K562 (cell line): ENCODE measurements around the gene USP49. TPM values are rescaled to one million over a fixed set of nuclear protein-coding genes. Genes with fewer than 3 reads are reported as not detected.

Experiments used
- ATAC-seq: fragments of 200-7000 bp; cut with Tn5 transposase; 3 replicates; pipeline ENCODE4 v1.9.1; 2020; ENCODE audit warnings: moderate library complexity
- BruUV-seq: library from RNA; stranded (reverse); fragments of 400-500 nt; replicated peaks from 2 replicates; lab custom pipeline; 2021; lab: Mats Ljungman, UMichigan
- CTCF ChIA-PET: fragments of 300-600 bp; formaldehyde crosslinking; extraction: SDS; loops from one replicate; lab custom pipeline; 2021; ENCODE audit warnings: low intra/inter-chr PET ratio; lab: Yijun Ruan, JAX
- POLR2A ChIA-PET: fragments of 300-600, 350-650 bp; sonication (Branson Sonifier 250); formaldehyde crosslinking; extraction: SDS; loops from one replicate; lab custom pipeline; 2021; ENCODE audit warnings: antibody characterized with exemption, inconsistent platforms; lab: Yijun Ruan, JAX
- DNase-seq, 4 experiments: peaks; one replicate each; pipeline versions ENCODE4 v3.0.0 to v3.0.0-alpha.2; 2011 to 2018; ENCODE audit warnings: low spot score in 3 of 4, mixed read lengths in 3 of 4; ENCODE audit errors: extremely low read depth in 1 of 4
- FAIRE-seq: peaks from 2 replicates; lab custom pipeline; 2011; peaks lifted over from hg19 to GRCh38; lab: Jason Lieb, UNC
- H2AFZ ChIP-seq: 2 replicates; pipeline ENCODE4 v1.6.0; 2011; ENCODE audit warnings: low read depth, low read length, control low read depth, inconsistent platforms
- H3K27ac ChIP-seq: fragments of 200-600 bp; 3 replicates; pipeline ENCODE4 v1.8.0; 2011; ENCODE audit warnings: low read depth, mild to moderate bottlenecking, control low read depth, inconsistent platforms, low read length, moderate library complexity, mixed read lengths; ENCODE audit errors: extremely low read depth
- H3K27me3 ChIP-seq, 2 experiments: fragments of 300-600 bp in 1 of 2; 2 replicates in 1 of 2; 3 replicates in 1 of 2; pipeline versions ENCODE4 v1.6.0 to v1.8.0; 2011; ENCODE audit warnings: inconsistent platforms in 2 of 2, low read length in 2 of 2, mild to moderate bottlenecking in 1 of 2, mixed read lengths in 1 of 2, moderate library complexity in 1 of 2; ENCODE audit not compliant: control insufficient read depth in 2 of 2, insufficient read depth in 2 of 2
- H3K36me3 ChIP-seq: fragments of 300-600 bp; 3 replicates; pipeline ENCODE4 v1.8.0; 2011; ENCODE audit warnings: mild to moderate bottlenecking, low read length, inconsistent platforms; ENCODE audit not compliant: control insufficient read depth, insufficient read depth
- H3K4me1 ChIP-seq, 2 experiments: fragments of 200-600 bp in 1 of 2; replicated peaks in 1 of 2; 2 replicates in 1 of 2; 3 replicates in 1 of 2; pipeline versions ENCODE4 v1.5.1 to v1.8.0; 2011; ENCODE audit warnings: inconsistent platforms in 2 of 2, low read length in 2 of 2, mild to moderate bottlenecking in 1 of 2, mixed read lengths in 1 of 2, moderate library complexity in 1 of 2; ENCODE audit not compliant: control insufficient read depth in 2 of 2, insufficient read depth in 2 of 2
- H3K4me2 ChIP-seq: 2 replicates; pipeline ENCODE4 v1.6.1; 2011; ENCODE audit warnings: low read length, control low read depth, inconsistent platforms, mixed read lengths; ENCODE audit not compliant: insufficient read depth
- H3K4me3 ChIP-seq: fragments of 200-600 bp; sonication (generic), shearing (Covaris generic); 2 replicates; pipeline ENCODE4 v1.5.1; 2016; ENCODE audit warnings: control low read depth, inconsistent platforms
- H3K79me2 ChIP-seq: fragments of 200-600 bp; 3 replicates; pipeline ENCODE4 v1.8.0; 2011; ENCODE audit warnings: low read length, inconsistent platforms; ENCODE audit not compliant: control insufficient read depth, insufficient read depth
- H3K9ac ChIP-seq, 2 experiments: 2 replicates each; pipeline versions ENCODE4 v1.6.0 to v1.6.1; 2011; ENCODE audit warnings: low read depth in 2 of 2, low read length in 2 of 2, control low read depth in 1 of 2, inconsistent platforms in 1 of 2, mild to moderate bottlenecking in 1 of 2, mixed read lengths in 1 of 2; ENCODE audit not compliant: insufficient read depth in 1 of 2
- H3K9me1 ChIP-seq: one replicate; pipeline ENCODE4 v1.6.0; 2011; ENCODE audit warnings: inconsistent platforms, mild to moderate bottlenecking, low read length, moderate library complexity; ENCODE audit not compliant: control insufficient read depth, insufficient read depth
- H3K9me3 ChIP-seq: replicated peaks from 2 replicates; pipeline ENCODE4 v1.5.1; 2011; ENCODE audit warnings: low read depth, low read length, inconsistent platforms; ENCODE audit not compliant: control insufficient read depth, insufficient read depth
- H4K20me1 ChIP-seq: replicated peaks from 2 replicates; pipeline ENCODE4 v1.6.1; 2011; ENCODE audit warnings: low read length, inconsistent platforms, mixed read lengths; ENCODE audit not compliant: control insufficient read depth, insufficient read depth
- ARHGAP35 ChIP-seq: fragments of 450-650 bp; IDR thresholded peaks from 2 replicates; pipeline ENCODE4 v1.6.1; 2018; ENCODE audit not compliant: partially characterized antibody
- EHMT2 ChIP-seq: fragments of 450-650 bp; IDR thresholded peaks from 2 replicates; pipeline ENCODE4 v1.6.1; 2018; ENCODE audit warnings: antibody characterized with exemption
- ESRRB ChIP-seq: fragments of 250-450 bp; sonication (Bioruptor Pico); IDR thresholded peaks from 2 replicates; pipeline ENCODE4 v1.5.0; 2020; ENCODE audit warnings: mild to moderate bottlenecking, moderate library complexity, borderline replicate concordance
- MAFG ChIP-seq: fragments of 450-650 bp; conservative IDR thresholded peaks from 2 replicates; pipeline ENCODE4 v1.6.1; 2016; ENCODE audit warnings: missing genetic modification characterization, missing compliant biosample characterization
- MAFK ChIP-seq: IDR thresholded peaks from 2 replicates; pipeline ENCODE4 v1.6.1; 2011; ENCODE audit warnings: low read length, improper control_type of control experiment
- MCM3 ChIP-seq: fragments of 450-650 bp; IDR thresholded peaks from 2 replicates; pipeline ENCODE4 v1.6.1; 2016
- MYBL2 ChIP-seq, 2 experiments: fragments of 450-650 bp in 1 of 2; sonication (generic) in 1 of 2; formaldehyde crosslinking in 1 of 2; IDR thresholded peaks; 2 replicates each; pipeline versions ENCODE4 v1.6.1 to v1.8.1; 2017 to 2022; ENCODE audit warnings: borderline replicate concordance in 1 of 2, inconsistent platforms in 1 of 2, low read depth in 1 of 2, mild to moderate bottlenecking in 1 of 2, missing genetic modification reagents in 1 of 2, moderate library complexity in 1 of 2
- POLR2AphosphoS2 ChIP-seq: IDR thresholded peaks from 2 replicates; pipeline ENCODE4 v1.6.1; 2012; ENCODE audit warnings: low read length, improper control_type of control experiment
- ZNF277 ChIP-seq: fragments of 250-450 bp; sonication (Bioruptor Pico); IDR thresholded peaks from 2 replicates; pipeline ENCODE4 v1.8.0; 2022; ENCODE audit warnings: inconsistent platforms, mild to moderate bottlenecking, moderate library complexity, borderline replicate concordance
- WGBS: fragments of 100-300 bp; shearing (Covaris generic); methylation state at CpG from one replicate; pipeline ENCODE4 v1.1.6; 2016; ENCODE audit warnings: low coverage, mixed read lengths; ENCODE audit not compliant: insufficient coverage; ENCODE audit errors: missing lambda C conversion rate; 5-methylcytosine and 5-hydroxymethylcytosine counted together
- in situ Hi-C: fragments of 300-500 bp; cut with MboI; formaldehyde crosslinking; loops from 4 replicates; pipeline ENCODE4 v1.15.0; 2018; ENCODE audit warnings: inconsistent platforms, mixed read lengths
- intact Hi-C: fragments of 100-400 bp; cut with micrococcal nuclease; formaldehyde crosslinking; loops from 2 replicates; pipeline ENCODE4 v1.14.2; 2022
- polyA plus RNA-seq, 8 experiments: library from polyadenylated mRNA; depleted of rRNA in 4 of 8; stranded (reverse) in 5 of 8; unstranded in 3 of 8; fragments of >200 nt; fragmentation: Nextera tagmentation in 2 of 8; fragmentation: Illumina TruSeq in 1 of 8; extraction: Ambion mirVana in 2 of 8; extraction: Trizol in 1 of 8; gene quantifications; 2 replicates each; pipeline versions ENCODE4 v1.2.1 to v1.2.3, GENCODE V29; 2011 to 2014; ENCODE audit warnings: inconsistent platforms in 1 of 8, missing spikeins in 1 of 8
- total RNA-seq, 7 experiments: library from RNA; depleted of rRNA in 6 of 7; stranded (reverse); fragments of >200 nt in 6 of 7; fragmentation: Illumina TruSeq in 2 of 7; extraction: Trizol in 2 of 7; gene quantifications; 2 replicates each; pipeline versions ENCODE4 v1.2.1 to v1.2.3, GENCODE V29; 2011 to 2021; ENCODE audit warnings: low replicate concordance in 1 of 7

Gene USP49
- total and polyA plus RNA-seq, 9 of the 15 experiments (the other 6 are each of a cell fraction or from before 2014, with no cell fraction given) = 1.0 to 9.9 (median 6.5) TPM

- CTCF ChIA-PET = no interaction called here
Measured at GRCh38 chr6:41815587-41815986, 79.6 kb downstream of the USP49 start.

More at GRCh38 chr6:41815587-41815986, 79.6 kb downstream of the USP49 start:
- Histone ChIP-seq H3K4me1 (peaks cover 0 to 22% of the 10 kb centered on the region in 2 experiments; a peak in 3 of 5 replicates), H3K36me3 (no peaks in the 10 kb centered on the region), H4K20me1 (no peaks in the 10 kb centered on the region), H3K4me3 (no peak overlapping the region), H3K9me3 (no peaks in the 10 kb centered on the region), H3K9ac (no peak overlapping the region), H3K4me2 (no peak overlapping the region), H3K9me1 (no peaks in the 10 kb centered on the region), H2AFZ (no peak overlapping the region), H3K27ac (no peak overlapping the region), H3K79me2 (no peaks in the 10 kb centered on the region; the same call in 2 of the 3 replicates), H3K27me3 (no peaks in the 10 kb centered on the region)
- POLR2A ChIA-PET = interaction anchor here (0.6 to 1.5 kb wide), 4 partner anchors 10 to 503 kb away, joined by 3 to 4 read pairs (median 3); no protein-coding TSS in a partner anchor
- no peak for FAIRE-seq
- no TSS peak for BruUV-seq
- in situ Hi-C loops (no loop called here), intact Hi-C loops (no loop called here)
- 80% methylated on average over 1 of the region's 1 CpG for WGBS
- TF ChIP-seq MAFG = no peak
- no peak for TF ChIP-seq MCM3
- TF ChIP-seq MYBL2 (IDR thresholded peaks at IDR 0.05; ENCODE audit: low read depth) = no peak
- TF ChIP-seq MYBL2 (CRISPR knock-in tag; IDR thresholded peaks at IDR 0.05; ENCODE audit: borderline replicate concordance) = no peak
- TF ChIP-seq MAFK = no peak
- TF ChIP-seq EHMT2 = no peak
- TF ChIP-seq ARHGAP35 = no peak
- TF ChIP-seq POLR2AphosphoS2 = no peak
- no peak for TF ChIP-seq ZNF277 (CRISPR knock-in tag)
- no peak for TF ChIP-seq ESRRB
- DNase-seq = no peak
- no peak for ATAC-seq
